ENCODE data around the gene SRPK2.

DNA sequence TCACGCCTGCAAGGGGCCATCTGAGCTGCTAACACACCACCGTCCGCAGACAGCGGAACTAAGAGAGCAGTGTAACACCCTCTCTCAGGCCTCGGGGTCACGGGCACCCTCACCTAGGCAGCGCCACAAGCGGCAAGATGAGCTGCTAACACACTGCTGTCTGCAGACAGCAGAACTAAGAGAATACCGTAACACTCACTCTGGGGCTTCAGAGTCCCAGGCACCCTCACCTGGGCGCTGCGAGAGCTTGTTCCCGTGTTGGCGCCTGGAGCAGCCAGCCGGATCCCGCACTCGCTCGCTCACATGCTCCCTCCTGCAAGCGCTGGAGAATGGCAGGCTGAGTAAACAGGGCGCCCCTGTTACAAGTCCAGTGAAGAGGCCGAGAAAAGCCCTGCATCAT is 160.2 kb downstream of the SRPK2 start:
- TF ChIP-seq POLR2AphosphoS5 (IDR thresholded peaks at IDR 0.05; ENCODE audit: borderline replicate concordance, low read depth, low read length) (no peak), EZH2 (IDR thresholded peaks at IDR 0.05) (no peak), FOXP2 (optimal IDR thresholded peaks at IDR 0.05; ENCODE audit: control extremely low read depth, extremely low read length, insufficient read depth) (no peak)

Data from SK-N-MC (cell line).